WTC11 (cell line): ENCODE data around the gene CXCR5. TPM values are rescaled to one million over a fixed set of nuclear protein-coding genes. Genes with fewer than 3 reads are reported as not detected.

ENCODE experiments used
- ATAC-seq: fragments of 200-7000 bp; cut with Tn5 transposase; 2 replicates; pipeline ENCODE4 v1.10.0; 2021; ENCODE audit warnings: mild to moderate bottlenecking, moderate library complexity
- CTCF ChIA-PET: fragments of 300-600 bp; sonication (Branson Sonifier 250); formaldehyde crosslinking; loops from one replicate; lab custom pipeline; 2021; ENCODE audit warnings: antibody characterized with exemption; lab: Charles Lee
- POLR2A ChIA-PET: fragments of 350-600 bp; sonication (Branson Sonifier 250); formaldehyde crosslinking; loops from one replicate; lab custom pipeline; 2021; ENCODE audit warnings: antibody characterized with exemption; lab: Charles Lee
- DNase-seq: peaks from one replicate; pipeline ENCODE4 v3.0.0; 2021; ENCODE audit warnings: low spot score
- H3K27ac Mint-ChIP-seq: 2 replicates; pipeline ENCODE4 v1.8.0; 2021; ENCODE audit warnings: mixed read lengths
- H3K27me3 Mint-ChIP-seq: 2 replicates; pipeline ENCODE4 v1.8.0; 2021; ENCODE audit warnings: low read depth, mild to moderate bottlenecking, moderate library complexity, mixed read lengths
- H3K36me3 Mint-ChIP-seq: 2 replicates; pipeline ENCODE4 v1.8.0; 2021; ENCODE audit warnings: mixed read lengths
- H3K4me1 Mint-ChIP-seq: 2 replicates; pipeline ENCODE4 v1.8.0; 2022; ENCODE audit warnings: mixed read lengths
- H3K4me3 Mint-ChIP-seq: 2 replicates; pipeline ENCODE4 v1.8.0; 2021; ENCODE audit warnings: mild to moderate bottlenecking, moderate library complexity, mixed read lengths
- H3K9me3 Mint-ChIP-seq: 2 replicates; pipeline ENCODE4 v1.8.0; 2021; ENCODE audit warnings: mixed read lengths
- CDX4 ChIP-seq: fragments of 250-450 bp; sonication (Bioruptor Pico); IDR thresholded peaks from 2 replicates; pipeline ENCODE4 v1.9.0; 2021; ENCODE audit warnings: moderate library complexity, mild to moderate bottlenecking, inconsistent platforms, borderline replicate concordance
- CTCF ChIP-seq: fragments of 200-600 bp; IDR thresholded peaks from 2 replicates; pipeline ENCODE4 v1.8.0; 2022; ENCODE audit warnings: antibody characterized with exemption
- ELF4 ChIP-seq: sonication (generic); formaldehyde crosslinking; IDR thresholded peaks from 2 replicates; pipeline ENCODE4 v1.8.1; 2022; ENCODE audit warnings: low read depth, mild to moderate bottlenecking, moderate library complexity, missing genetic modification reagents
- EMX1 ChIP-seq: fragments of 250-450 bp; sonication (Bioruptor Pico); IDR thresholded peaks from 2 replicates; pipeline ENCODE4 v1.8.0; 2021; ENCODE audit warnings: mild to moderate bottlenecking
- IRF1 ChIP-seq: sonication (generic); formaldehyde crosslinking; IDR thresholded peaks from 2 replicates; pipeline ENCODE4 v1.8.0; 2023; ENCODE audit warnings: missing genetic modification reagents
- IRF2 ChIP-seq: sonication (generic); formaldehyde crosslinking; IDR thresholded peaks from 2 replicates; pipeline ENCODE4 v1.8.0; 2022; ENCODE audit warnings: low read depth, missing genetic modification reagents, borderline replicate concordance
- KAT7 ChIP-seq: sonication (generic); formaldehyde crosslinking; IDR thresholded peaks from 2 replicates; pipeline ENCODE4 v1.8.1; 2023; ENCODE audit warnings: missing genetic modification reagents, mild to moderate bottlenecking, borderline replicate concordance
- MXD4 ChIP-seq: fragments of 250-450 bp; sonication (Bioruptor Pico); IDR thresholded peaks from 2 replicates; pipeline ENCODE4 v1.8.0; 2021; ENCODE audit warnings: mild to moderate bottlenecking, moderate library complexity, borderline replicate concordance
- NFYB ChIP-seq: sonication (generic); formaldehyde crosslinking; conservative IDR thresholded peaks from 2 replicates; pipeline ENCODE4 v1.8.0; 2022; ENCODE audit warnings: low read depth, missing genetic modification reagents
- SMAD3 ChIP-seq: sonication (generic); formaldehyde crosslinking; IDR thresholded peaks from 2 replicates; pipeline ENCODE4 v1.8.0; 2022; ENCODE audit warnings: missing genetic modification reagents, mild to moderate bottlenecking, borderline replicate concordance
- ZMAT4 ChIP-seq: fragments of 250-450 bp; sonication (Bioruptor Pico); IDR thresholded peaks from 2 replicates; pipeline ENCODE4 v1.9.0; 2021; ENCODE audit warnings: mild to moderate bottlenecking
- ZNF121 ChIP-seq: sonication (generic); formaldehyde crosslinking; IDR thresholded peaks from 2 replicates; pipeline ENCODE4 v1.8.0; 2023; ENCODE audit warnings: missing genetic modification reagents
- ZNF232 ChIP-seq: sonication (generic); formaldehyde crosslinking; IDR thresholded peaks from 2 replicates; pipeline ENCODE4 v1.8.0; 2022; ENCODE audit warnings: mild to moderate bottlenecking, missing genetic modification reagents
- ZNF396 ChIP-seq: fragments of 250-450 bp; sonication (Bioruptor Pico); IDR thresholded peaks from 2 replicates; pipeline ENCODE4 v1.8.0; 2021; ENCODE audit warnings: mild to moderate bottlenecking, moderate library complexity, borderline replicate concordance
- ZNF512 ChIP-seq: sonication (generic); formaldehyde crosslinking; IDR thresholded peaks from 2 replicates; pipeline ENCODE4 v1.8.1; 2022; ENCODE audit warnings: missing genetic modification reagents, borderline replicate concordance
- ZSCAN18 ChIP-seq: fragments of 250-450 bp; sonication (Bioruptor Pico); IDR thresholded peaks from 2 replicates; pipeline ENCODE4 v2.1.2; 2022; ENCODE audit warnings: mild to moderate bottlenecking, moderate library complexity
- total RNA-seq: library from RNA; stranded (reverse); gene quantifications from 3 replicates; pipeline ENCODE4 v1.2.3, GENCODE V29; 2021
- TF ChIP-seq, protein P1 (sequence below): fragments of 250-450 bp; sonication (Bioruptor Pico); IDR thresholded peaks from 2 replicates; pipeline ENCODE4 v1.9.0; 2021; ENCODE audit warnings: mild to moderate bottlenecking
- TF ChIP-seq, protein P2 (sequence below): sonication (generic); formaldehyde crosslinking; IDR thresholded peaks from 2 replicates; pipeline ENCODE4 v1.8.1; 2022; ENCODE audit warnings: low read depth, missing genetic modification reagents, borderline replicate concordance
- TF ChIP-seq, protein P3 (sequence below): sonication (generic); formaldehyde crosslinking; IDR thresholded peaks from 2 replicates; pipeline ENCODE4 v1.8.0; 2022; ENCODE audit warnings: mild to moderate bottlenecking, missing genetic modification reagents

The CXCR5 gene
- total RNA-seq, 1 experiment from 2014 or later, result 0.07 TPM

DNA sequence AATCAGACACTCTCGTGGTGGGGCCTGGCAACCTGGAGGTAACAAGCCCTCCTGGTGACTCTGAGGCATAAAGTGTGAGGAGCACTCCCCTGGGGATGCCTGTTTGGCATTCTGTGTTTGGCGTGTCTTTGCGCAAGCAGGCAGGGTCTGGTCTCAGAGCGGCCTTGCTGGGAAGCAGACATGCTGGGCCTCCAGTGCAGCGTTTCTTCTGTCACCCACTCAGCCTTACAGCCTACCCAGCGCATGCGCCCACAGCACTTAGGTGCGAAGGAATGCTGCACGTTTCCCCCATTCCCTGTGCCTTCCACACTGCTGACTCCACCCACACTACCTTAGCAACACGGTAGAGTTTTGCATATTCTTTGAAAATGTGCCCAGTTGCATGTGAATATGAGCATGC is 7.4 kb upstream of the CXCR5 start (continued):
- TF ChIP-seq KAT7 (CRISPR knock-in tag), result no peak
- TF ChIP-seq CTCF, result no peak
- no peak for TF ChIP-seq IRF2

- DNase-seq (no peak), ATAC-seq (no peak)
- Mint-ChIP-seq H3K36me3 (no peaks in the 10 kb centered on the region), H3K9me3 (peaks cover 4% of the 10 kb centered on the region; the same call in 1 of the 2 replicates), H3K4me1 (peaks cover 6% of the 10 kb centered on the region), H3K27me3 (no peaks in the 10 kb centered on the region; the same call in 1 of the 2 replicates), H3K27ac (no peak overlapping the region), H3K4me3 (no peak overlapping the region)
- no peak for TF ChIP-seq NFYB (CRISPR knock-in tag)
- TF ChIP-seq ZSCAN18, result no peak
- TF ChIP-seq, protein P1, sequence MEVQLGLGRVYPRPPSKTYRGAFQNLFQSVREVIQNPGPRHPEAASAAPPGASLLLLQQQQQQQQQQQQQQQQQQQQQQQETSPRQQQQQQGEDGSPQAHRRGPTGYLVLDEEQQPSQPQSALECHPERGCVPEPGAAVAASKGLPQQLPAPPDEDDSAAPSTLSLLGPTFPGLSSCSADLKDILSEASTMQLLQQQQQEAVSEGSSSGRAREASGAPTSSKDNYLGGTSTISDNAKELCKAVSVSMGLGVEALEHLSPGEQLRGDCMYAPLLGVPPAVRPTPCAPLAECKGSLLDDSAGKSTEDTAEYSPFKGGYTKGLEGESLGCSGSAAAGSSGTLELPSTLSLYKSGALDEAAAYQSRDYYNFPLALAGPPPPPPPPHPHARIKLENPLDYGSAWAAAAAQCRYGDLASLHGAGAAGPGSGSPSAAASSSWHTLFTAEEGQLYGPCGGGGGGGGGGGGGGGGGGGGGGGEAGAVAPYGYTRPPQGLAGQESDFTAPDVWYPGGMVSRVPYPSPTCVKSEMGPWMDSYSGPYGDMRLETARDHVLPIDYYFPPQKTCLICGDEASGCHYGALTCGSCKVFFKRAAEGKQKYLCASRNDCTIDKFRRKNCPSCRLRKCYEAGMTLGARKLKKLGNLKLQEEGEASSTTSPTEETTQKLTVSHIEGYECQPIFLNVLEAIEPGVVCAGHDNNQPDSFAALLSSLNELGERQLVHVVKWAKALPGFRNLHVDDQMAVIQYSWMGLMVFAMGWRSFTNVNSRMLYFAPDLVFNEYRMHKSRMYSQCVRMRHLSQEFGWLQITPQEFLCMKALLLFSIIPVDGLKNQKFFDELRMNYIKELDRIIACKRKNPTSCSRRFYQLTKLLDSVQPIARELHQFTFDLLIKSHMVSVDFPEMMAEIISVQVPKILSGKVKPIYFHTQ (CRISPR knock-in tag), result no peak
- no peak for TF ChIP-seq EMX1
- TF ChIP-seq ZNF396 (CRISPR knock-in tag), result no peak
- no peak for TF ChIP-seq CDX4 (CRISPR knock-in tag)
- TF ChIP-seq, protein P2, sequence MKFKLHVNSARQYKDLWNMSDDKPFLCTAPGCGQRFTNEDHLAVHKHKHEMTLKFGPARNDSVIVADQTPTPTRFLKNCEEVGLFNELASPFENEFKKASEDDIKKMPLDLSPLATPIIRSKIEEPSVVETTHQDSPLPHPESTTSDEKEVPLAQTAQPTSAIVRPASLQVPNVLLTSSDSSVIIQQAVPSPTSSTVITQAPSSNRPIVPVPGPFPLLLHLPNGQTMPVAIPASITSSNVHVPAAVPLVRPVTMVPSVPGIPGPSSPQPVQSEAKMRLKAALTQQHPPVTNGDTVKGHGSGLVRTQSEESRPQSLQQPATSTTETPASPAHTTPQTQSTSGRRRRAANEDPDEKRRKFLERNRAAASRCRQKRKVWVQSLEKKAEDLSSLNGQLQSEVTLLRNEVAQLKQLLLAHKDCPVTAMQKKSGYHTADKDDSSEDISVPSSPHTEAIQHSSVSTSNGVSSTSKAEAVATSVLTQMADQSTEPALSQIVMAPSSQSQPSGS (CRISPR knock-in tag), result no peak
- POLR2A ChIA-PET, result no interaction called here
- CTCF ChIA-PET, result interaction anchor here (0.6 to 1.7 kb wide), 3 partner anchors 50 to 86 kb away, joined by 3 to 6 read pairs (median 3); no protein-coding TSS in a partner anchor
Measured at GRCh38 chr11:118877487-118878162, 6.1 kb upstream of the CXCR5 start.

GRCh38 chr11:118878163-118878563 is 5.5 kb upstream of the CXCR5 start:
- peaks cover 4% of the 10 kb centered on the region; the same call in 1 of the 2 replicates for H3K9me3 Mint-ChIP-seq
- H3K4me3 Mint-ChIP-seq, result no peak overlapping the region
- DNase-seq (no peak), ATAC-seq (no peak)
- H3K27ac Mint-ChIP-seq, result no peak overlapping the region
- no peaks in the 10 kb centered on the region for H3K36me3 Mint-ChIP-seq
- ChIA-PET CTCF (interaction anchor here (0.6 to 1.7 kb wide), 3 partner anchors 50 to 86 kb away, joined by 3 to 6 read pairs (median 3); no protein-coding TSS in a partner anchor), POLR2A (no interaction called here)
- H3K27me3 Mint-ChIP-seq, result no peaks in the 10 kb centered on the region; the same call in 1 of the 2 replicates
- H3K4me1 Mint-ChIP-seq, result peaks cover 6% of the 10 kb centered on the region
- TF ChIP-seq ZNF232 (no peak), SMAD3 (CRISPR knock-in tag) (no peak), ELF4 (CRISPR knock-in tag) (no peak), MXD4 (CRISPR knock-in tag) (no peak), ZNF396 (CRISPR knock-in tag) (no peak), ZMAT4 (no peak), ZNF512 (CRISPR knock-in tag) (no peak), ZNF121 (no peak), ZSCAN18 (no peak), IRF1 (no peak)
- TF ChIP-seq, protein P3, sequence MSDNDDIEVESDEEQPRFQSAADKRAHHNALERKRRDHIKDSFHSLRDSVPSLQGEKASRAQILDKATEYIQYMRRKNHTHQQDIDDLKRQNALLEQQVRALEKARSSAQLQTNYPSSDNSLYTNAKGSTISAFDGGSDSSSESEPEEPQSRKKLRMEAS (CRISPR knock-in tag), result no peak
